Stimulated activated CD4-positive, alpha-beta T cell treated with anti-CD3 and anti-CD28 coated beads, Interleukin-1b, Interleukin-23, amount 100 ng/mL, for 1 hour (primary cell): ENCODE measurements around the gene ACTA2.

Source experiments
- DNase-seq, 2 donors: peaks; one replicate each; pipeline ENCODE4 v3.0.0-alpha.2; 2020; ENCODE audit warnings: low read depth in 2 of 2

The ACTA2 gene

DNA sequence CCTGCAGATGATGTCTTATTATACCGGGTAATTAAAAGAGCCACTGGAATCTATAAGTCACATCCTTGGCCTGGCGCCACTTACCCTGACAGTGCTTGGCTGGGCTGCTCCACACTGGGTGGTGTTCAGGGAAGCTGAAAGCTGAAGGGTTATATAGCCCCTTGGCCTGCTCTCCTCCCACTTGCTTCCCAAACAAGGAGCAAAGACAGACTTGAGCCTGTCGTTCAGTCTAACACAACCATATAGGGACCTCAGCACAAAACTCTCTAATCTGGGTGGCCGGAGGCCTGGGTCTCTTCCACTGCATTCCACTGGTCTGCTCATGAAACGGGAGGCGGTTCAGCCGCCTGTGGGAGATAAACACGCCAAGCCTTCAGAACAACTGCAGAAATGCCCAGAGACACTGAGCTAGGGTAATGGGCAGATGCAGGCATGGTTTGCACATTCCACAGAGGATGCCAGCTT, at the start of gene ACTA2:
Gene ACTA2 (minus strand): TSS at position 127 of the 465 bp plus-strand sequence. CDS start 3,843 bp downstream, outside the sequence.
- DNase-seq, result no peak

DNA sequence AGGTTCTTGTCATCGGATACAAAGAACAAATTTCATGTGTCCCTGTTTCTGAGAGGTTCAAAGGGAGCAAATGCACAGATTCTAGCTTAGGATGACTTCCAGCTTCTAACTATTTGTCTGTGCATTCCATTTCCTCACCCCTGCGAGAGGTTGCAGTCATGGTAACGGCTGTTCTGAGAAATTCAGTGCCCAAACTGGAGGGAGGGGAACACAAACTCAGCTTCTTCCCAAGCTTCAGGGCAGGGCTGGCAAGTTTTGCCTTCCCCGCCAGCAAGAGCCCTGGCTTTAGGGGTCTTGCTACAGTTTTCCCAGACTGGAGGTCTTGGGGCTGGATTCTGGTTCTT, 49.1 kb upstream of the ACTA2 start:
- no peak for DNase-seq

DNA sequence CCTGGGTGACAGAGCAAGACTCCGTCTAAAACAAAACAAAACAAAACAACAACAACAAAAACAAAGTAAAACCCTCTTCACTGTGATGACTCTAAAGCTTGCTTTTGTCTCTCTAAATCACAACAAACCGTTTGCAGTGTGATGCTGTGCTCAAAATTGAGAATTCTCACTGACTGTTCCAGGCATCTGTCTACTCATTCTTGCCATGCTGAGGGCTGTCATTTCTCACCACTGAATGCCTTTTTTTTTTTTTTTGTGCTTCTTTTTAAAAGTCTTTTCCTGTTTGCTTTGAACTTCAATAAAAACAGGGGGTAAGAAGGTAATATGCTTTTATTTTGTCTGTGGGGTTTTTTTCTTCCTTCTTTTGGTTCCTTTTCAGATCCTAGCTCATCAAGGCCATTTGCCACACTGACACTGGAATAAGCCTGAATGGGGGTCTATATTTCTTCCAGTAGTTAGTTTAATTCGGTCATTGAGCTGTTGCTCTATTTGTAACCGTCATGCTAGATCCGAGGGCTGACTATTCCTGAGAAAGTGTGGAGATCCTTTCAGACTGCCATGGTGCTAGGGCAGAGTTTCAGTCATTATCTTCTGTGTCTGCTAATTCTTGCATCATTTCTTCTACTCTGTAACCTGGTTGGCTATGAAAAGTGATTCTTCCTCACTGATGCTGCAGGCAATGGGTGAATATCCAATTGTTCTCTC, 48.6 kb upstream of the ACTA2 start:
- no peak for DNase-seq

DNA sequence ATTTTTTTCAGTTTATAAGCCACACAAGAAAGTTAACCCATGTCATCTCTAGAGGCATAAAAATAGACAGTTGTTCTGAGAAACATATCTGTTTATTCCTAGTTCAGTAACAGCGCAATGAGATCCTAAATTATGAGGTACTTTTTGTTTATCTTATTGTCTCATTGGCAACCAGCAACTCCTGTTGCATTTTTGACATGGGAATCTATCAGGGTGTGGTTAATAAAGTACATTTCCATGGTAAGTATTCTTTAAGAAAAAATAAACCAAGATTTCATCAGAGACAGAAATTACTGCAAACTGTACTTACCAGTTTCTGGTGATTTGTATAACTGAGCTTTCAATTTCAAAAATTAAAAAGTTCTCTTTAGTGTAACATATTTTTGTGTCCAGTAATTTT, 47.1 kb upstream of the ACTA2 start:
- DNase-seq, result no peak

DNA sequence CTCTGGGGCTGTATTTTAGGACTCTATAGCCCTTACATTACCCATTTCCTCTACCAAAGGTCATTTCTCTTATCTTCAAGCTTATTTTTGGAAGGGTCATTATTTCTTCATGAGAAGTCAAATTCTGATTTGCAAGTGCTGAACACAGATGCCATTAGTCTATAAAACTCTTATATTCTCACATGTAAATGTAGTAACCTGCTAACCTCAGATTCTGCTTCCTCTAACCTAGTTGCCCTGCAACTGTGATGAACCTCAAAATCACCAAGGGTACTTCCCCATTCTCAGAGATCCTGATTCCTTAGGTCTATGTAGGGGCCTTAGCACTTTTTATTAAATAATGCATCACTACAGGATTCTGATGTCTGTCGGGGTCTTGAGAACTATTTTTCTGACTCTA, 44.4 kb upstream of the ACTA2 start:
- DNase-seq, result no peak

DNA sequence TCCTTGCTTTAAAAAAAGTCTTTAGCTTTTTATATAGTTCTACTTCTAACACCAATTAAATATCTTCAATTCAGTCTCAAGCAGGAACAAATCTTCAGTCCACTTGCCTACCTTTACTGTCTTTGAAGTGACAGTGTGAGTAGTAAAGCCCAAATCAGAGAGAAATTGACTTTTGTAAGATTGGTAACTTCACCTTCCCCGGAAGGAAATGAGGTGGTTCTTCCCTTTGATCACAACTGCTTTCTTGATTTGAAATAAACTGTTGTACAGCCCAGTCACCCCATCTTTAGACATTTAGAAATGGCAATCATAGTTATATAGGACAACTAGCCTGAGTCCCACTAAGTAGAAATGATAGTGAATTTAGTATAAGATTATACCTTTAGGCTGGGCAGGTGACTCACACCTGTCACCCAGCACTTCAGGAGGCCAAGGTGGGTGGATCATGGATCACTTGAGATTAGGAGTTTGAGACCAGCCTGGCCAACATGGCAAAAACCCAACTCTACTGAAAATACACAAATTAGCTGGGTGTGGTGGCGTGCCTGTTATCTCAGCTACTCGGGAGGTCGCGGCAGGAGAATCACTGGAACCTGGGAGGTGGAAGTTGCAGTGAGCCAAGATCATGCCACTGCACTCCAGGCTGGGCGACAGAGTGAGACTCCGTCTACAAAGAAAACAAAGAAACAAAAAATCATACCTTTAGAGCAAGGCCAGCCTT, 42.7 kb upstream of the ACTA2 start:
- no peak for DNase-seq

DNA sequence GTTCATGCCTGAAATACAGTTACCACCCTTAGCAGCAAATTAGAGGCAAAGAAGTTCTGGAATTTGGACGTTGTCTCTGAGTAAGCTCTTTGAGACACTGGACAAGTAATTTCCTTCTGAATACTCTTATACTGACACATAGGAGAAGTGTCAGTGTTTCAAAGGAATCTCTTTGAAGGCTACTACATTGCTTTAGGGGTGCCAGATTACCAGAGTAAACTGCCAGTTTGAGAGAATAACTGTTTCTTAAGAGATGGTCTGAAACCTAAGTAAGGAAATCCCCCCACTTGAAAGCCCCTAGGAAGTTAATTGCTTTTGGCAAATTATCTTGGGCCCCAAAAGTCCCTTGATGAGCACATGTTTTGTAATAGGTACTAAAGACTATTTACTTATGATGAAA, 41.4 kb upstream of the ACTA2 start:
- DNase-seq, result no peak

DNA sequence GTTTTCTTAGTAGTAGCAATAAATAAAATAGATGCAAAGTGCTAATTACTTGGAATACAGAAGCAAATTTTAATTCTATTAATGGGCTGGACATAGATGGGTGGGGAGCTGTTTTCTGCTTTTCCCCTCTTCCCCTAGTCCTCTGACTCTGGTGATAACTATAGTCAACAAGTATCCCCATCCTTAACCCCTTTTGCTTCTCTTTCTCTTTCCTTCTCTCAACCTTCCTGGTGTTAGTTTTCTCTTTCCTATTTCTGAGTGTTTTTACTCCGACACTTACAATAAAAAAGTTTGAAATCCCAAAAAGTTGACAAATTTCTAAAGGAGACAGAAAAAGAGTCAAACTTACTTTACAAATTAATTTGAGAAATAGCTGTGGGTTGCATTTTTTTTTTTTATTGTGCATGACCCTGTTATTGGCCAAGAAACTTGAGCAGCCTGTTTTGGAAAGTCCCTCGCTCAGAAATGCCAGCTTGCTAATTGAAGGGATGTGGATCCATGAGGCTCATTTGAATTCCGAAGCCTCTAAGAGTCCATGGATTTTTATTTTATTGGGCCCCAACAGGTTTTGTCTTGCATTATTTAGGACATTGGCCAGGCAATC, 40.5 kb upstream of the ACTA2 start:
- no peak for DNase-seq

DNA sequence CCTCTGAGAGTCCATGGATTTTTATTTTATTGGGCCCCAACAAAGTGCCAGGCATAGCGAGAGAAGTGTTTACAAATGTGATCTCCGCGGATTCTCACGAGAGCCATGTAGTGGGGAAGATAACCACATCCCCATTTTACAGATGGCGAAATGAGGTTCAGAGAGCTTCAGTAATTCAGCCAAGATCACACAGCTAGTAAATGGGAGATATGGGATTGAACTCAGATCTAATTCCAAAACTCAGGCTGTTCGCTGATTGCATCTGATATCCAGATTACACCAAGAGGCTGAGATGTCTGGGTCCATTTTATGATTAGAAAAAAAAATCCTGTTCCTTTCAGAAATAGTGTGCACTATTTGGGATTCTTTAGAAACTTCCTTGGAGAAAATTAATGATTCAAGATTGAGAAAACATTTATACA, 39.3 kb upstream of the ACTA2 start:
- DNase-seq, result no peak

DNA sequence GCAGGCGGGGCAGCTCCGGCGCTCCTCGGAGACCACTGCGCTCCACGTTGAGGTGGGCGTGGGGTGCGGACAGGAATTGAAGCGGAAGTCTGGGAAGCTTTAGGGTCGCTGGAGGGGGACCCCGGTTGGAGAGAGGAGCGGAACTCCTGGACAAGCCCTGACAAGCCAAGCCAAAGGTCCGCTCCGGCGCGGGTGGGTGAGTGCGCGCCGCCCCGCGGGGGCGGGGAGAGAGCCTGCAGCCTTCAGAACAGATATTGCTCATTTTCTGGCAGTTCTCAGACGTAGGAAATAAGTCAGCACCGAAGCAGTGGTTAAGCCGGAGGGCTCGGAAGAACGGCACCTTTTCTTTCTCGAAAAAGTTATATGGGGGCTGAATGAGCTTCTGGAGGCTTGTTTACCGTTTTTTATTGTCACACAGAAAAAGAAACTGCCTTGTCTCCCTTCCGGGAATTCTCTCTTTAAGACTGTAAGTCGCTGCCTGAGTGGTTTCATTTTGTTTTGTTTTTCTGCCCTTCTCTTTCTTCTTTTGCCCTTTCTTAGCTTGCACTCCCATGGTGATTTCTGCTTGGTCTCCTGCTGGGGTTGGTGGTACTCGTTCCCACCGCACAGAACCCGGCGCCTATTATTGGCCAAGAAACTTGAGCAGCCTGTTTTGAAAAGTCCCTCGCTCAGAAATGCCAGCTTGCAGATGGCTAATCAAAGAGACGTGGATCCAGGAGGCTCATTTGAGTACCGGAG, 38.8 kb upstream of the ACTA2 start:
- DNase-seq, result peak in 1 of 2 donors; percentile 56

DNA sequence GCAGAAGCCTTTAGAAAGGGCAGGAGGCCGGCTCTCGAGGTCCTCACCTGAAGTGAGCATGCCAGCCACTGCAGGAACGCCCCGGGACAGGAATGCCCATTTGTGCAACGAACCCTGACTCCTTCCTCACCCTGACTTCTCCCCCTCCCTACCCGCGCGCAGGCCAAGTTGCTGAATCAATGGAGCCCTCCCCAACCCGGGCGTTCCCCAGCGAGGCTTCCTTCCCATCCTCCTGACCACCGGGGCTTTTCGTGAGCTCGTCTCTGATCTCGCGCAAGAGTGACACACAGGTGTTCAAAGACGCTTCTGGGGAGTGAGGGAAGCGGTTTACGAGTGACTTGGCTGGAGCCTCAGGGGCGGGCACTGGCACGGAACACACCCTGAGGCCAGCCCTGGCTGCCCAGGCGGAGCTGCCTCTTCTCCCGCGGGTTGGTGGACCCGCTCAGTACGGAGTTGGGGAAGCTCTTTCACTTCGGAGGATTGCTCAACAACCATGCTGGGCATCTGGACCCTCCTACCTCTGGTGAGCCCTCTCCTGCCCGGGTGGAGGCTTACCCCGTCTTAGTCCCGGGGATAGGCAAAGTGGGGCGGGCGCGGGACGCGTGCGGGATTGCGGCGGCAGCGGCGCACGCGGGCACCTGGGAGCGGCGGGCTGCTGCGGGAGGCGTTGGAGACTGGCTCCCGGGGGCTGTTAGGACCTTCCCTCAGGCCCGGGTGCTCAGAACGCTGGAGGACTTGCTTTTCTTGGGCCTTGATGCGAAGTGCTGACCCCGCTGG, 38.0 kb upstream of the ACTA2 start, which contains the start of gene FAS:
Gene FAS (plus strand): TSS at position 415 of the 777 bp plus-strand sequence. CDS start 79 bp downstream, at position 494.
- peak; percentile 48 to 64 for DNase-seq

DNA sequence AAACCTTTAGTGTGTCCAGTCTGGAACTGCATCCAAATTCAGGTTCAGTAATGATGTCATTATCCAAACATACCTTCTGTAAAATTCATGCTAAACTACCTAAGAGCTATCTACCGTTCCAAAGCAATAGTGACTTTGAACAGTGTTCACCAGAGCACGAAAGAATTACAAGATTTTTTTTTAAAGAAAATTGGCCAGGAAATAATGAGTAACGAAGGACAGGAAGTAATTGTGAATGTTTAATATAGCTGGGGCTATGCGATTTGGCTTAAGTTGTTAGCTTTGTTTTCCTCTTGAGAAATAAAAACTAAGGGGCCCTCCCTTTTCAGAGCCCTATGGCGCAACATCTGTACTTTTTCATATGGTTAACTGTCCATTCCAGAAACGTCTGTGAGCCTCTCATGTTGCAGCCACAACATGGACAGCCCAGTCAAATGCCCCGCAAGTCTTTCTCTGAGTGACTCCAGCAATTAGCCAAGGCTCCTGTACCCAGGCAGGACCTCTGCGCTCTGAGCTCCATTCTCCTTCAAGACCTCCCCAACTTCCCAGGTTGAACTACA, 37.3 kb upstream of the ACTA2 start:
- no peak for DNase-seq

DNA sequence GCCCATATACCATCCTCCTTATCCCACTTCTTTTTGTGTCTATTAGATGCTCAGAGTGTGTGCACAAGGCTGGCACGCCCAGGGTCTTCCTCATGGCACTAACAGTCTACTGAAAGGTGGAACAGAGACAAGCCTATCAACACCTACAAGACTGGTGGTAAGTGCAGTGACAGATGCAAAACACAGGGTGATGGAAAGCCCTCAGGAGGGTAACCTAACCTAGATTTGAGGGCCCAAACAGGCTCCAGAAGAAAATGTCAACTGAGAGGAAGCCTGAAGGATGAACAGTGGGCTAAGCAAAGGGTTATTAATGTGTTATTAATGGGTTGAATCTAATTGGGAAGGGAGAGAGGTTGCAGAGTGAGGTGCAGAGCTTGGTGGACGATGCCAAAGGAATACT, 36.9 kb upstream of the ACTA2 start:
- DNase-seq, result no peak

DNA sequence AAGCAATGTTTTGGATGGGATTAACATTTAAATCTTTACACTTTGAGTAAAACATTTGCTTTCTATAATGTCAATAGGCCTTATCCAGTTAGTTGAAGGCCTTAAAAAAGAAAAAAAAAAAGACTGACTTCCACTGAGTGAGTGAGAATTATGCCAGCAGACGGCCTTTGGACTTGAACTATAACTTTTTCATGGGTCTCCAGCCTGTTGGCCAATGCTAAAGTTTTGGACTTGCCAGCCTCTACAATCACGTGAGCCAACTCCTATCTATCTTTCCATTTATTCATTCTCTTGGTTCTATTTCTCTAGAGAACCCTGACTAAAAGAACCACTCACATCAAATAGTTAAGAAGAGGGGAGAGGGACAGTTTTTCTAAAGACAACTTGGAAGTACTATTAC, 35.3 kb upstream of the ACTA2 start:
- no peak for DNase-seq

DNA sequence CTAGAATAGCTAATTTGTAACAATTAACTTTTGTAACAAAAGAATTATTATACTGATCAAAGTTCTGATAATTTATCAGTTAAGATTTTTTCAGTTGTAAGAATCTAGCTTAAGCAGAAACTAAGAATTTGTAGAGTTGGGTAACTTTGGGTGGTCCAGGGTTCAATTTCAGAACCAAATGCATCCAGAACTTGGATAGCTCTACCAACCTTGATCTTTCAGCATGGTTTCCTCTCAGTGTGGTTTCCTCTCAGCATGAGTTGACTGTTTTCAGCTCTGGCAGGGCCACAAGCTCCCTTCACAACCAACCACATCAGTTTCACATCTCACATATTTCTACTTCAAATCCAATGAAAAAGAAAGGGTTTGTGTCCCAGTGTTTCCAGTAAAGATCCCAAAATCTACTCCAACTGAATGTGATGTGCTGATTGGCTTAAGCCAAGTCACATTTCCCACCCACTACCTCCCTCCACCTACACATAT, 34.7 kb upstream of the ACTA2 start:
- DNase-seq, result no peak

DNA sequence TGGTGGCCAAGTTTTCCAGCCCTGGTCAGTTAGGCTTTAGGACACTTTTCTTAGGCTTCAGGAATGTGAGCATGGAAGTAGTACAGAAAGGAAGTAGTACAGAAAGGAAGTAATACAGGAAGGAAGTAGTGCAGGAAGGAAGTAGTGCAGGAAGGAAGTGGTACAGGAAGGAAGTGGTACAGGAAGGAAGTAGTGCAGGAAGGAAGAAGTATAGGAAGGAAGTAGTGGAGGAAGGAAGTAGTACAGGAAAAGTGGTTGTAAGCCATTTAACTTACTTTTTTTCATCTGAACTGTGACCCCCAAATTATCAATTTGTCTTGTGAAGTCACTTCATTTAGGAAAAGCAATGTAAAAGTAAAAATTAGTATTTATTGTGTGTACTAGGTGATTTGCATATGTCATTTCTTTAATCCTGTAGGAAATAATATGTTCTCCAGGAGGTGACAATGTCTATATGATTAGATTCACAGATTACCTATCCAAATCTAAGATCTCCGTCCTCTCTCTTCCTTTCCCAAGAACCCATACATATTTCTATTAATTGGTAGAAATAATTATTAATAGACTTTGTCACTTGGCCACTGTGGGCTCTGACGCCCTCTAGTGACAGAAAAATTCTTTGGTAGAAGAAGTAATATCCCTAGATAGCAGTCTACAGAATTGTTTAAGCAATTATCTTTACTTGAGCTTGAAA, 34.1 kb upstream of the ACTA2 start:
- DNase-seq, result no peak

DNA sequence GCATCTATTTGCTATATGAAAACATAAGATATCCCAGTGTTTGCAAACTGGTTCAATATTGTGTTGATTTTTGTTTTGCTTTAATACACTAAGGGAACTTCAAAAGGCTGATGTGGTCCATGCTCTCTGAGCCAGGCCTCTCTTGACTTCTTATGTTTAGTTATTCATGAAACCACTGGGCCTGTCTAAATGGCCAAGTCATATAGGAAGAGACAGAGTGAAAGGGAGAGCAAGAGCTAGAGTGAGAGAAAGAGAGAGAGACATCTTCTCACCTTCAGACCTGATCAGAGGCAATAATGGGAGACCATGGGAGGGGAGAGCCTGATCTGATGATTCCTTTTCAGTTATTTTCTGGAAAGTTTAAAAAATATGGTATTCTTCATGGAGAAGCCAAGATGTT, 32.0 kb upstream of the ACTA2 start:
- no peak for DNase-seq

DNA sequence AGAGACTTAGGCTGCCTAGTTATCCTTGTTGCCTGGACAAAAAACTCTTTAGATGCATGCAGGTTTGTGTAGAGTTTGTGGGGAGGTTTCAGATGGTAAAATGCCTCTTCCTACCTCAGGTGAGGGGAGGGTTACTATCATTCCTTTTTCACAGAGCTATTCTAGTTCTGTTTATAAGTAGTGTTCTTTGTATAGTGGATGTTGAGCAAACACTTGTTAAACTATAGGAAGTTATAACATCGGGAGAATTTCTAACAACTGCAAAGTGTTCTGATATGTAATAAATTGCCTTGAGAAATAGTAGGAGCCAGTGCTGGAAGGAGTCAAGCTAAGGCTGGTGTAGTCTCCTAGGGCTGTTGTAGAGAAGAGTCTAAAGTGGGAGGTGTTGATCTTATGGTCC, 31.4 kb upstream of the ACTA2 start:
- no peak for DNase-seq

DNA sequence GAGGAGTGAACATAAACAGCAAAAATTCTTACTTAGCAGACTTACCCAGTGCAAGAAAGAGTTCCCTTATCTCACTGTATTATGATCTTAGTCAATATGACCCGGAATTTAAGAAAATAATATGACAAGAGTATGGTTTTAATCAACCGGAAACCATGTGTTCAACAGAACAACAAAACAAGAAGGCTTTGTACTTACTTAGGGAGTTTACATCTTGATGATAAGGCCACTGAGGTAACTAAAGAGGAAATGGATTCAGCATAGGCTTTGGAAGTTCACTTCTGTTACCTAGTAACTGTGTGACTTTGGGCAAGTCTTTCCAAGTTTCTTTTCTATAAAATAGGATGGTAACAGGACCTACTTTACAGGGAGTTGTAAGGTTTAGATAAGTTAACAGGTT, 30.6 kb upstream of the ACTA2 start:
- no peak for DNase-seq

DNA sequence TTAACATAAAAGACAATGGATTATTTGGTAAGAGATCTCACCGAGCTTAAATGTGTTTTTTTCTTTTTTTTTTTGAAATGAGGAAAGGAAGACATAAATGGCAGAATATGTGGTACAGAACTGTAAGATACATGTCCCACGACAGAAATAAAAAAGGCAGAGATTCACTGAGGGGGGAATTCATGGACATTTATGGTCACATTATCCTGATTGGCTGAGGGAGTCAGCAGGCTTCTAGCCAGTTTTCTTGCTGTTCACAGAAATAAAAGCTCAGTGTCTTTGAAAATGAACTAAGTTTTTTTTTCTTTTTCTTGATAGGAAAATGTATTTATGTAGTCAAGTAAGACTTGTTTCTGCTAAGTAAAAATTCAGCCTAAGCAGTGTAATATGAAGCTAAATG, 29.8 kb upstream of the ACTA2 start:
- no peak for DNase-seq
